Measurements from ENCODE around the gene NENF.
"Not testable (repeated sequence)": the region's sequence is repeated elsewhere in the genome, so short reads cannot be mapped to it uniquely, and the experiment has no call there.

Gene NENF

DNA sequence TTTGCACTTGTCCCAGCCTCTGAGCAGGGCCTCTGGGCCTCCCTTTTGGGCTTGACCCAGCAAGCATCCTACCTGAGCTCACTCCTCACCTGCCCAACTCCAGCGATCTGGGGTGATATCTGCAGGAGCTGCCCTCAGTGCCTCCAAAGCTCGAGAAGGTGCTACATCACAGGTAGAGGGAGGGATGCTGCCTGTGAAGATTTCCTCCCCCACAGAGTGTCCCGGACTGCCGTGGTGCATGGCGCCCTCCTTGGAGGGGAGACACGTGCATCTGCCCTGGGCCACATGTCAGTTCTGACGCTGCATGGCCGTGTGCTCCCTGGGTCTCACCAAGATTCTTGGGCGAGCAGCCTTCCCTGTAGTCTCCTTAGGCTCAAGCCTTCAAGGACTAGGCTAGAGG lies 27.7 kb downstream of the NENF start:
- DNase-seq (ENCODE audit: low read depth in 2 of 2) = no peak

- no peak for DNase-seq (ENCODE audit: low read depth in 2 of 2)
Measured at GRCh38 chr1:212461916-212462660, 29.4 kb downstream of the NENF start.

- no peak for DNase-seq (ENCODE audit: low read depth in 2 of 2)
Measured at GRCh38 chr1:212463565-212464285, 31.0 kb downstream of the NENF start.

GRCh38 chr1:212465311-212465710 lies 32.6 kb downstream of the NENF start:
- no peak for DNase-seq (ENCODE audit: low read depth in 2 of 2)

GRCh38 chr1:212466437-212466836 lies 33.7 kb downstream of the NENF start:
- DNase-seq (ENCODE audit: low read depth in 2 of 2) = no peak

GRCh38 chr1:212466898-212467650 lies 34.4 kb downstream of the NENF start:
- no peak for DNase-seq (ENCODE audit: low read depth in 2 of 2)

GRCh38 chr1:212467843-212468482 lies 35.2 kb downstream of the NENF start:
- DNase-seq (ENCODE audit: low read depth in 2 of 2) = no peak

DNA sequence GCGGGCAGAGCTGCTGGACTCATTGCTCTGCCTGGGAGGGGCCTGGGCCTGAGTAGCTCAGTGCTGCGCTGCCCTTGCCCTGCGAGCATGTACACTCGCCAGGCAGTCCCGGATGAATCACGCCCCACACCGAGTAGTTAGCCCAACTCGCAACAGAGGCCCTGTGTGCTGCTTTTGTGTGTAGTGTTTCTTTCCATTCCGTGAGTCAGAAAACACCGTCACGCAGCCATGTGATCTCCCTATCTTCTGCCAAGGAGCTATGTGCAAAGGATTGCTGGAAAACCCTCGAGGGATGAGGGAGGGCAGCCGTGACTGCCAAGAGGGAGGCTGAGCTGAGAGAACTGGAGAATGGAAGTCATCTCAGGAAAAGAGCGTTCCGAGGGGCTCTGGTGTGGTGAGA lies 37.3 kb downstream of the NENF start:
- DNase-seq (ENCODE audit: low read depth in 2 of 2) = no peak

GRCh38 chr1:212471286-212471685 lies 38.6 kb downstream of the NENF start:
- no peak for DNase-seq (ENCODE audit: low read depth in 2 of 2)

GRCh38 chr1:212471891-212472675 lies 39.4 kb downstream of the NENF start:
- DNase-seq (ENCODE audit: low read depth in 2 of 2) = no peak

- DNase-seq (ENCODE audit: low read depth in 2 of 2) = no peak
Measured at GRCh38 chr1:212473729-212474128, 41.0 kb downstream of the NENF start.

- no peak for DNase-seq (ENCODE audit: low read depth in 2 of 2)
Measured at GRCh38 chr1:212475151-212475550, 42.4 kb downstream of the NENF start.

- DNase-seq (ENCODE audit: low read depth in 2 of 2) = not testable (repeated sequence)
Measured at GRCh38 chr1:212475831-212476230, 43.1 kb downstream of the NENF start.

DNA sequence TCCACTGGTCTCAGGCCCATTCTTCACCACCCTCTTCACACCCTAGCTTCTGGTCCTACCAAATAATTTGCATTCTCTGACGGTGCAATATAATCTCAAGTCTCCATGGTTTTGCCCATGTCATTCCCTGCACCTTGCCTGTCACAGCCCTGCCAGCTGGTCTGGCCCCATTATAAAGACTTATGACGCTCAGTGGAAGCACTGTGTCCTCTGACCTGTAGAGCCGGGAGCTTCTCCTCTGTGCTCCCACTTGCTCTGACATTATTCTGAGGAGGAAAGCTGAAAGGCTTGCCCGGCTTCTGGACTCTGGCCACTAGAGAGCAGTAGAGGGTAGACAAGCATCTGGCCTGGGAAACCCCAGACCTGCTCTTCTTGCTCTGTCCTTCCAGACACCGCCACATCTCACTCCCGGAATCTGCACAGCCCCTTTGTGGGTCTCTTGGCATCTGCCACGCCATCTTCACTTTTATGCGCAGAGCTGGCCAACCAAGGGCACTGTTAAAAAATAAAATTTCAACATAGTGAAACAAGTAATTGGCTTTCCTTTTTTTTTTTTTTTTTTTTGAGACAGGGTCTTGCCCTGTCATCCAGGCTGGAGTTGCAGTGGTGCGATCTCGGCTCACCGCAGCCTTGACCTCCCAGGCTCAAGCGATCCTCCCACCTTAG lies 44.4 kb downstream of the NENF start:
- peak; percentile 55 to 70 for DNase-seq (ENCODE audit: low read depth in 2 of 2)

DNA sequence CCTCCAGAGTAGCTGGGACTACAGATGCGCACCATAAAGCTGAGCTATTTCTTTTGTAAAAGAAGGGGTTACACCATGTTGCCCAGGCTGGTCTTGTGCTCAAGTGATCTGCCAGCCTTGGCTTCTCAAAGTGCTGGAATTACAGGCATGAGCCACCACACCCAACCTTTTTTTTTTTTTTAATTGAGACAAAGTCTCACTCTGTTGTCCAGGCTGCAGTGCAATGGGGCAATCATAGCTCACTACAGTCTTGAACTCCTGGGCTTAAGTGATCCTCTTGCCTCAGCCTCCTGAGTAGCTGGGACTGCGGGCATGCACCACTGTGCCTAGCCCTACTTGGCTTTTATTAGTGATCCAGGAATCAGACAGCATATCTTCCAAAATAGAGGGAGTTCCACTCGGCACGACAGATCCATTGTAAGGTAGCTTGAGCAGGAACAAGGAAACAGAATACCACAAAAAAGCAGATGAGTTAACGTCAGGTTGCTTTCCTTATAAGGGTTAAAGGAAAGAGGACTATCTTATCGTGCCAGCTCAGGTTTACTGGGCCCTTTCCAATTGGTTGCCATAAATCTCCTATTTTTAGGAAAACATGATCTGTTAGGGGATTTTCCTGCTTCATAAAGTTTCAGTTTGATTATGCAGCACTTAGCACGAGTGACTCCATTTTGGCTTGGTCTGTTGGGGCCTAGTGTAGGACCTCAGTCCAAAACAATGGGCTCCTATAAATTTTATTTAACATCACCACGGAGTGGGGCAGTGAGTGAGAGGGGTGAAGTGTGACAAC lies 45.2 kb downstream of the NENF start:
- DNase-seq (ENCODE audit: low read depth in 2 of 2) = no peak

- no peak for DNase-seq (ENCODE audit: low read depth in 2 of 2)
Measured at GRCh38 chr1:212478467-212479025, 45.8 kb downstream of the NENF start.

- no peak for DNase-seq (ENCODE audit: low read depth in 2 of 2)
Measured at GRCh38 chr1:212479188-212479587, 46.5 kb downstream of the NENF start.

- not testable (repeated sequence) for DNase-seq (ENCODE audit: low read depth in 2 of 2)
Measured at GRCh38 chr1:212480711-212481437, 48.2 kb downstream of the NENF start.

- DNase-seq (ENCODE audit: low read depth in 2 of 2) = no peak
Measured at GRCh38 chr1:212481438-212481767, 48.7 kb downstream of the NENF start.

Measured in activated CD4-positive, alpha-beta T cell treated with anti-CD3 and anti-CD28 coated beads for 24 hours (primary cell).